Measurements from ENCODE around the gene KCNK3. TPM values are rescaled to one million over a fixed set of nuclear protein-coding genes. Genes with fewer than 3 reads are reported as not detected.
A peak's percentile ranks its signal among the peaks of the same experiment; 100 is the strongest.

The KCNK3 gene
- total RNA-seq, 1 donor from 2014 or later, result 21.7 TPM

GRCh38 chr2:26738481-26738880 is 46.0 kb downstream of the KCNK3 start:
- Mint-ChIP-seq H3K27ac (ENCODE audit: unreplicated experiment) (no peak overlapping the region), H3K9me3 (ENCODE audit: unreplicated experiment) (peaks cover 18% of the 10 kb centered on the region), H3K4me3 (ENCODE audit: unreplicated experiment) (no peak overlapping the region), H3K36me3 (ENCODE audit: unreplicated experiment) (peaks cover 3% of the 10 kb centered on the region), H3K27me3 (ENCODE audit: unreplicated experiment) (peaks cover 17% of the 10 kb centered on the region), H3K4me1 (ENCODE audit: low read depth, unreplicated experiment) (peaks cover 16% of the 10 kb centered on the region)
- TF ChIP-seq, protein P1, sequence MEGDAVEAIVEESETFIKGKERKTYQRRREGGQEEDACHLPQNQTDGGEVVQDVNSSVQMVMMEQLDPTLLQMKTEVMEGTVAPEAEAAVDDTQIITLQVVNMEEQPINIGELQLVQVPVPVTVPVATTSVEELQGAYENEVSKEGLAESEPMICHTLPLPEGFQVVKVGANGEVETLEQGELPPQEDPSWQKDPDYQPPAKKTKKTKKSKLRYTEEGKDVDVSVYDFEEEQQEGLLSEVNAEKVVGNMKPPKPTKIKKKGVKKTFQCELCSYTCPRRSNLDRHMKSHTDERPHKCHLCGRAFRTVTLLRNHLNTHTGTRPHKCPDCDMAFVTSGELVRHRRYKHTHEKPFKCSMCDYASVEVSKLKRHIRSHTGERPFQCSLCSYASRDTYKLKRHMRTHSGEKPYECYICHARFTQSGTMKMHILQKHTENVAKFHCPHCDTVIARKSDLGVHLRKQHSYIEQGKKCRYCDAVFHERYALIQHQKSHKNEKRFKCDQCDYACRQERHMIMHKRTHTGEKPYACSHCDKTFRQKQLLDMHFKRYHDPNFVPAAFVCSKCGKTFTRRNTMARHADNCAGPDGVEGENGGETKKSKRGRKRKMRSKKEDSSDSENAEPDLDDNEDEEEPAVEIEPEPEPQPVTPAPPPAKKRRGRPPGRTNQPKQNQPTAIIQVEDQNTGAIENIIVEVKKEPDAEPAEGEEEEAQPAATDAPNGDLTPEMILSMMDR (IDR thresholded peaks at IDR 0.05; ENCODE audit: partially characterized antibody, unreplicated experiment), result no peak
- no peak for DNase-seq

GRCh38 chr2:26739514-26739913 is 47.0 kb downstream of the KCNK3 start:
- DNase-seq, result no peak
- Mint-ChIP-seq H3K4me3 (ENCODE audit: unreplicated experiment) (no peak overlapping the region), H3K27ac (ENCODE audit: unreplicated experiment) (peak overlapping the region; percentile 76), H3K36me3 (ENCODE audit: unreplicated experiment) (peaks cover 3% of the 10 kb centered on the region), H3K9me3 (ENCODE audit: unreplicated experiment) (peaks cover 18% of the 10 kb centered on the region), H3K4me1 (ENCODE audit: low read depth, unreplicated experiment) (peaks cover 23% of the 10 kb centered on the region), H3K27me3 (ENCODE audit: unreplicated experiment) (peaks cover 16% of the 10 kb centered on the region)
- TF ChIP-seq, protein P1 (IDR thresholded peaks at IDR 0.05; ENCODE audit: partially characterized antibody, unreplicated experiment), result no peak

GRCh38 chr2:26740346-26740745 is 47.8 kb downstream of the KCNK3 start:
- Mint-ChIP-seq H3K4me1 (ENCODE audit: low read depth, unreplicated experiment) (peaks cover 23% of the 10 kb centered on the region), H3K27me3 (ENCODE audit: unreplicated experiment) (peaks cover 14% of the 10 kb centered on the region), H3K27ac (ENCODE audit: unreplicated experiment) (peak overlapping the region; percentile 97), H3K4me3 (ENCODE audit: unreplicated experiment) (peak overlapping the region; percentile 57), H3K36me3 (ENCODE audit: unreplicated experiment) (peaks cover 3% of the 10 kb centered on the region), H3K9me3 (ENCODE audit: unreplicated experiment) (peaks cover 21% of the 10 kb centered on the region)
- DNase-seq, result peak; percentile 73
- TF ChIP-seq, protein P1 (IDR thresholded peaks at IDR 0.05; ENCODE audit: partially characterized antibody, unreplicated experiment), result no peak

GRCh38 chr2:26740890-26741302 is 48.4 kb downstream of the KCNK3 start:
- Mint-ChIP-seq H3K9me3 (ENCODE audit: unreplicated experiment) (peaks cover 21% of the 10 kb centered on the region), H3K4me3 (ENCODE audit: unreplicated experiment) (peak overlapping the region; percentile 78)

GRCh38 chr2:26742048-26742770 is 49.7 kb downstream of the KCNK3 start:
- TF ChIP-seq, protein P1 (IDR thresholded peaks at IDR 0.05; ENCODE audit: partially characterized antibody, unreplicated experiment), result no peak
- Mint-ChIP-seq H3K27ac (ENCODE audit: unreplicated experiment) (peak overlapping the region; percentile 17), H3K9me3 (ENCODE audit: unreplicated experiment) (peaks cover 21% of the 10 kb centered on the region), H3K4me3 (ENCODE audit: unreplicated experiment) (no peak overlapping the region), H3K4me1 (ENCODE audit: low read depth, unreplicated experiment) (peaks cover 24% of the 10 kb centered on the region), H3K27me3 (ENCODE audit: unreplicated experiment) (peaks cover 13% of the 10 kb centered on the region), H3K36me3 (ENCODE audit: unreplicated experiment) (peaks cover 3% of the 10 kb centered on the region)
- no peak for DNase-seq

More at GRCh38 chr2:26740890-26741302, 48.4 kb downstream of the KCNK3 start:
- peak; percentile 75 for DNase-seq
- TF ChIP-seq, protein P1 (IDR thresholded peaks at IDR 0.05; ENCODE audit: partially characterized antibody, unreplicated experiment), result no peak
- H3K36me3 Mint-ChIP-seq (ENCODE audit: unreplicated experiment), result peaks cover 3% of the 10 kb centered on the region
- H3K4me1 Mint-ChIP-seq (ENCODE audit: low read depth, unreplicated experiment), result peaks cover 23% of the 10 kb centered on the region
- H3K27ac Mint-ChIP-seq (ENCODE audit: unreplicated experiment), result peak overlapping the region; percentile 97
- peaks cover 13% of the 10 kb centered on the region for H3K27me3 Mint-ChIP-seq (ENCODE audit: unreplicated experiment)
